NCI-H526 treated with DMSO at 0.1 percent for 48 hours (cell line): ENCODE data around the gene ROBO1.
"Not testable (repeated sequence)": the region's sequence is repeated elsewhere in the genome, so short reads cannot be mapped to it uniquely, and the experiment has no call there.

ENCODE experiments used
- DNase-seq: peaks from one replicate; lab custom pipeline; 2025; lab: John Stamatoyannopoulos, UW

ROBO1 gene

GRCh38 chr3:79368403-79368802, 399.4 kb downstream of the ROBO1 start:
- no peak for DNase-seq

- no peak for DNase-seq
Observed at GRCh38 chr3:79367803-79368202, 400.0 kb downstream of the ROBO1 start.

- no peak for DNase-seq
Observed at GRCh38 chr3:79367066-79367465, 400.7 kb downstream of the ROBO1 start.

- no peak for DNase-seq
Observed at GRCh38 chr3:79366414-79366813, 401.4 kb downstream of the ROBO1 start.

- DNase-seq, result no peak
Observed at GRCh38 chr3:79364784-79365183, 403.0 kb downstream of the ROBO1 start.

GRCh38 chr3:79362571-79363270, 405.1 kb downstream of the ROBO1 start:
- no peak for DNase-seq

GRCh38 chr3:79361748-79362378, 405.9 kb downstream of the ROBO1 start:
- no peak for DNase-seq

- no peak for DNase-seq
Observed at GRCh38 chr3:79358327-79358726, 409.5 kb downstream of the ROBO1 start.

- no peak for DNase-seq
Observed at GRCh38 chr3:79354179-79354688, 413.6 kb downstream of the ROBO1 start.

- no peak for DNase-seq
Observed at GRCh38 chr3:79351699-79352098, 416.1 kb downstream of the ROBO1 start.

- DNase-seq, result no peak
Observed at GRCh38 chr3:79344876-79345871, 422.6 kb downstream of the ROBO1 start.

- DNase-seq, result no peak
Observed at GRCh38 chr3:79341961-79342360, 425.8 kb downstream of the ROBO1 start.

GRCh38 chr3:79339846-79340245, 428.0 kb downstream of the ROBO1 start:
- no peak for DNase-seq

- DNase-seq, result no peak
Observed at GRCh38 chr3:79337798-79338197, 430.0 kb downstream of the ROBO1 start.

GRCh38 chr3:79329154-79329553, 438.6 kb downstream of the ROBO1 start:
- no peak for DNase-seq

GRCh38 chr3:79326642-79327041, 441.2 kb downstream of the ROBO1 start:
- no peak for DNase-seq

- not testable (repeated sequence) for DNase-seq
Observed at GRCh38 chr3:79325833-79326383, 441.9 kb downstream of the ROBO1 start.

GRCh38 chr3:79317551-79318518, 450.0 kb downstream of the ROBO1 start:
- no peak for DNase-seq

GRCh38 chr3:79314962-79315361, 452.8 kb downstream of the ROBO1 start:
- DNase-seq, result no peak

- no peak for DNase-seq
Observed at GRCh38 chr3:79314544-79314943, 453.3 kb downstream of the ROBO1 start.

GRCh38 chr3:79310016-79310415, 457.8 kb downstream of the ROBO1 start:
- no peak for DNase-seq
